Measurements from ENCODE around the gene SPR.

The SPR gene

GRCh38 chr2:72917138-72917876 is 30.1 kb downstream of the SPR start, which contains the start of gene EMX1:
TSS of gene EMX1 (plus strand) at chr2:72917519. CDS start at chr2:72917853, 334 bp downstream.
- DNase-seq, result peak; percentile 44

GRCh38 chr2:72917877-72918553 is 30.8 kb downstream of the SPR start:
- DNase-seq, result no peak

GRCh38 chr2:72919414-72920317 is 32.5 kb downstream of the SPR start:
- no peak for DNase-seq

GRCh38 chr2:72920318-72921087 is 33.3 kb downstream of the SPR start:
- no peak for DNase-seq

- no peak for DNase-seq
Measured at GRCh38 chr2:72921088-72921851, 34.1 kb downstream of the SPR start.

- DNase-seq, result no peak
Measured at GRCh38 chr2:72921853-72922252, 34.6 kb downstream of the SPR start.

GRCh38 chr2:72923833-72924352 is 36.7 kb downstream of the SPR start:
- DNase-seq, result no peak

- DNase-seq, result no peak
Measured at GRCh38 chr2:72924353-72925240, 37.4 kb downstream of the SPR start.

GRCh38 chr2:72925328-72925943 is 38.2 kb downstream of the SPR start:
- DNase-seq, result no peak

- no peak for DNase-seq
Measured at GRCh38 chr2:72926368-72926767, 39.2 kb downstream of the SPR start.

GRCh38 chr2:72926811-72927465 is 39.7 kb downstream of the SPR start:
- DNase-seq, result no peak

GRCh38 chr2:72927619-72928550 is 40.7 kb downstream of the SPR start:
- no peak for DNase-seq

- DNase-seq, result no peak
Measured at GRCh38 chr2:72929010-72929409, 41.8 kb downstream of the SPR start.

GRCh38 chr2:72931280-72931910 is 44.2 kb downstream of the SPR start:
- no peak for DNase-seq

GRCh38 chr2:72932045-72932740 is 45.0 kb downstream of the SPR start:
- DNase-seq, result no peak

GRCh38 chr2:72932805-72933204 is 45.6 kb downstream of the SPR start:
- no peak for DNase-seq

GRCh38 chr2:72933207-72933606 is 46.0 kb downstream of the SPR start:
- DNase-seq, result no peak

Measured in NCI-H446 treated with DMSO at 0.1 percent for 48 hours (cell line).